IPS-18c (cell line): ENCODE results near the gene C16orf92.

Experiments used
- H3K4me3 ChIP-seq: 2 replicates; pipeline ENCODE4 v1.7.0; 2013; ENCODE audit warnings: low read depth, mild to moderate bottlenecking, low read length, moderate library complexity; ENCODE audit not compliant: insufficient read depth
- H3K9me3 ChIP-seq: one replicate; pipeline ENCODE4 v1.6.1; 2013; ENCODE audit warnings: mild to moderate bottlenecking, low read length, moderate library complexity; ENCODE audit not compliant: control insufficient read depth, insufficient read depth

The C16orf92 gene

GRCh38 chr16:29986931-29987330, 36.1 kb upstream of the C16orf92 start:
- H3K9me3 ChIP-seq: no peaks in the 10 kb centered on the region
- H3K4me3 ChIP-seq: no peak overlapping the region

GRCh38 chr16:29987371-29988085, 35.5 kb upstream of the C16orf92 start:
- no peaks in the 10 kb centered on the region for H3K9me3 ChIP-seq
- H3K4me3 ChIP-seq: no peak overlapping the region

GRCh38 chr16:29988346-29989075, 34.5 kb upstream of the C16orf92 start:
- Histone ChIP-seq H3K4me3 (no peak overlapping the region), H3K9me3 (no peaks in the 10 kb centered on the region)

- H3K4me3 ChIP-seq: no peak overlapping the region
- H3K9me3 ChIP-seq: no peaks in the 10 kb centered on the region
Measured at GRCh38 chr16:29989111-29989858, 33.7 kb upstream of the C16orf92 start.

GRCh38 chr16:29990034-29990433, 33.0 kb upstream of the C16orf92 start:
- Histone ChIP-seq H3K4me3 (no peak overlapping the region), H3K9me3 (no peaks in the 10 kb centered on the region)

- Histone ChIP-seq H3K9me3 (no peaks in the 10 kb centered on the region), H3K4me3 (no peak overlapping the region)
Measured at GRCh38 chr16:29990883-29991570, 32.0 kb upstream of the C16orf92 start.

- no peak overlapping the region for H3K4me3 ChIP-seq
- no peaks in the 10 kb centered on the region for H3K9me3 ChIP-seq
Measured at GRCh38 chr16:29991571-29991904, 31.5 kb upstream of the C16orf92 start.

GRCh38 chr16:29992344-29992967, 30.5 kb upstream of the C16orf92 start:
- no peak overlapping the region for H3K4me3 ChIP-seq
- no peaks in the 10 kb centered on the region for H3K9me3 ChIP-seq

- Histone ChIP-seq H3K9me3 (no peaks in the 10 kb centered on the region), H3K4me3 (no peak overlapping the region)
Measured at GRCh38 chr16:29993191-29993902, 29.7 kb upstream of the C16orf92 start.

GRCh38 chr16:29993903-29994599, 28.9 kb upstream of the C16orf92 start:
- no peaks in the 10 kb centered on the region for H3K9me3 ChIP-seq
- H3K4me3 ChIP-seq: peak overlapping the region; percentile 99; the same call in 1 of the 2 replicates

- Histone ChIP-seq H3K4me3 (peak overlapping the region; percentile 99), H3K9me3 (no peaks in the 10 kb centered on the region)
Measured at GRCh38 chr16:29994600-29995323, 28.2 kb upstream of the C16orf92 start.

- Histone ChIP-seq H3K9me3 (no peaks in the 10 kb centered on the region), H3K4me3 (peak within 1 kb of the TSS; percentile 99)
Measured at GRCh38 chr16:29995324-29995910, 27.6 kb upstream of the C16orf92 start, which contains the start of gene HIRIP3. HIRIP3 (minus strand) TSS chr16:29995617; CDS start chr16:29995605, 12 bp downstream.

GRCh38 chr16:29995911-29996765, 26.9 kb upstream of the C16orf92 start, which contains the start of gene INO80E:
INO80E (plus strand) TSS chr16:29996241; CDS start chr16:29996311, 70 bp downstream.
- Histone ChIP-seq H3K4me3 (peak within 1 kb of the TSS; percentile 99), H3K9me3 (no peaks in the 10 kb centered on the region)

GRCh38 chr16:29996766-29997250, 26.2 kb upstream of the C16orf92 start:
- H3K9me3 ChIP-seq: no peaks in the 10 kb centered on the region
- peak overlapping the region; percentile 99 for H3K4me3 ChIP-seq
